AG20443 (cell line): ENCODE measurements around the gene MTCH1.

Source experiments
- DNase-seq: peaks from one replicate; pipeline ENCODE4 v3.0.0; 2012; ENCODE audit warnings: low spot score, mixed read lengths

MTCH1 gene

GRCh38 chr6:37017606-37018197 is 31.7 kb upstream of the MTCH1 start:
- DNase-seq, result no peak

GRCh38 chr6:37016995-37017394 is 31.0 kb upstream of the MTCH1 start:
- DNase-seq, result no peak

DNA sequence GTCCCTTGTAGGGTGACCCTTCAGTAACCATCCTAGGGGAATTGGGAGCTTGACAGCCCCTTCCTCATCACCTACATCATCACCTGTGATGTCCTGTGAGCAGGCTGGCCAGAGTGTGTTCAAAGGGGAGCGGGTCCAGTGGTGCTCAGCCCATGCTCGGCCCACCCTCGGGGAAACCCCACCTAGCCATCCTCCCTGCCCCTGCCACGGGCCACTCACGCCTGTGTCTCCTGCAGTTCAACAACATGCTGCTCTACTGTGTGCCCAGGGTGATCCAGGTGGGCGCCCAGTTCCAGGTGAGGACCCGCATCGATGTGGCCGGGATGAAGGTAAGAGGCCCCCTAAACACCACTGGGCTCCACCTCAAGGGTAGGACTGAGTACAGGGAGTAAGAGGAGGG is 29.5 kb upstream of the MTCH1 start:
- no peak for DNase-seq

GRCh38 chr6:37014667-37015066 is 28.7 kb upstream of the MTCH1 start:
- no peak for DNase-seq

DNA sequence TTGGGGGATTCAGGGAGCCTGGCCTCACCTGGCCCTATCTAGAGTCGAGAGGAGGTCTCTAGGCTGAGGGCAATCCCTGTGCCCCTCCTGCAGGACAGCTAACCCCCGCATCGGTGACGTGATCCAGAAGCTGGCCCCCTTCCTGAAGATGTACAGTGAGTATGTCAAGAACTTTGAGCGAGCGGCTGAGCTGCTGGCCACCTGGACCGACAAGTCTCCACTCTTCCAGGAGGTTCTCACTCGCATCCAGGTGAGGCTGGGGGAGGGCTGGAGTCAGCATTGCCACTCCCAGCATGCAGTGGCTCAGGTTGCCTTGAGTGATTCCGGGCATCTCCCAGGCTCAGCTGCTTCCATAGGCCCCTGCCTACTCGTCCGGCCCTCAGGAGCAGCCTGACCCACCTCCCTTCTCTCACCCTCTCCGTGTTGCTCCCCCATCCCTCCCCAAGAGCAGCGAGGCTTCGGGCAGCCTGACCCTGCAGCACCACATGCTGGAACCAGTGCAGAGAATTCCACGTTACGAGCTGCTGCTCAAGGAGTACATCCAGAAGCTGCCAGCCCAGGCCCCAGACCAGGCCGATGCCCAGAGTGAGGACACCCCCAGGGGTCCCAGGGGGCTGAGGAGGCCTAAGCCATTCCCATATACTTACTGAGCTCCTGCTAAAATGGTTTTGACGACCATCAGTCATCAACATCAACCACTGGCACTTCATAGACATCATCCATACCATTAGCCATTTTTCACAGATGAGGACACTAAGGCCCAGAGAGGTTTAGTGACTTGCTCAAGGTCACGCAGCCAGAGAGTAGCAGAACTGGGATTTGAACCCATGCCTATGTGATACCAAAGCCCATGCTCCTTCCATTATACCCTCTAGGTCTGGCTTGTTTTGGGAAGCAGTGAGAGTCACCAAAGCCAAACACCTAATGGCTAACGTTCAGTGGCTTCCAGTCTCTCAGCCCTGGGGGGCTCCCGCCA is 27.8 kb upstream of the MTCH1 start:
- no peak for DNase-seq

GRCh38 chr6:37011656-37012378 is 25.8 kb upstream of the MTCH1 start:
- peak; percentile 73 for DNase-seq

DNA sequence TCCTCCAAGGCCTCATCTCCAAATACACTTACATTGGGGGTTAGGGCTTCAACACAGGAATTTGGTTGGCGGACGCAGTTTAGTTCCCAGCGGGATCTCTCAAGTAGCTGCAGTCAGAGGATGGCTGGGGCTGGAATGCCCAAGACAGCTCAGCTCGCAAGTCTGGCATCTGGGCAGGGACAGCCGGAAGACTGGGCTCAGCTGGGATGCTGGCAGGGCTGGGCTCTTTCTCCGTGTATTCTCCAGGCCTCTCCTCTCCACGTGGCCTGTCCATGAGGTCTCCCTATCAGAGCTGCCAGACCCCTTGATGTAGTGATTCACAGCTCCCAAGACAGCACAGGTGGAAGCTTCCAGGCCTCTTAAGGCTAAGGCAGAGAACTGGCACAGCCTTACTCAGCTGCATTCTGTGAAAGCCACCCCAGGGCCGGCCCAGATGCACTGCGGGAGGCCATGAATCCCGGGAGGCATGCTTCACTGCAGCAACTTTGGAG is 24.5 kb upstream of the MTCH1 start:
- no peak for DNase-seq

- DNase-seq, result no peak
Observed at GRCh38 chr6:37008484-37009465, 22.8 kb upstream of the MTCH1 start.

DNA sequence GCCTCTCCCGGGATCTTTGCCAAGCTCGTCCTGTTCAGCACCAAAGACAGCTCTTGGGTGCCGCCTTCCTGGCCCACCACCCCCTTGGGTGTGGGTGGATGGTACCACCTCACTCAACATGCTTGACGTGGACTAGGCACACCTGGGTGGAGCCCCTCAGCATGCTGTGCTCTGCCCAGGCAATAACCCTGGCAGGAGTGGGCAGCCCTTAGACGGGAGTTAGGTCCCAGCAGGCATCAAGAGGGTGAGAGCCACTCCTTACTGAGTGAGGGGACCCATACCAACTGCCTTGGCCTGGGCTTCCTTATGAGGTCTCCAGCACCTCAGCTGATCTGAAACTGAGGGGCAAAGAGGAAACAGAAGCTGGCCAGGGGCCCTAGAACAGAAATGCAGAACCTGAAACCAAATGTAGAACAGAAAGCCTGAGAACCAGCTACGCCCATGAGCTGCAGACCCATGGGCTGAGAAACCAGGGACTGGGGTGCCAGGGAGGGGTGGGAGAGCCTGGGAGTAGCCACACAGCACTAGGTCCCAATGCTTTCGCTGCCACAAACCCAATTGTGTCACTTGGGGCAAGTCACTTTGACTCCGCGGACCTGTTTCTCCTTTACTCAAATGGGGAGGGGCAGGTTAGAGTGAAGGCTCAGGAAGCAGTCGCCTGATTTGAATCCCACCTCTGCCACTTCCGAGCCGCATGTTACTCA is 21.5 kb upstream of the MTCH1 start:
- DNase-seq, result no peak

- DNase-seq, result peak; percentile 67
Observed at GRCh38 chr6:37006793-37007339, 20.9 kb upstream of the MTCH1 start.

- no peak for DNase-seq
Observed at GRCh38 chr6:37005827-37006567, 20.0 kb upstream of the MTCH1 start.

DNA sequence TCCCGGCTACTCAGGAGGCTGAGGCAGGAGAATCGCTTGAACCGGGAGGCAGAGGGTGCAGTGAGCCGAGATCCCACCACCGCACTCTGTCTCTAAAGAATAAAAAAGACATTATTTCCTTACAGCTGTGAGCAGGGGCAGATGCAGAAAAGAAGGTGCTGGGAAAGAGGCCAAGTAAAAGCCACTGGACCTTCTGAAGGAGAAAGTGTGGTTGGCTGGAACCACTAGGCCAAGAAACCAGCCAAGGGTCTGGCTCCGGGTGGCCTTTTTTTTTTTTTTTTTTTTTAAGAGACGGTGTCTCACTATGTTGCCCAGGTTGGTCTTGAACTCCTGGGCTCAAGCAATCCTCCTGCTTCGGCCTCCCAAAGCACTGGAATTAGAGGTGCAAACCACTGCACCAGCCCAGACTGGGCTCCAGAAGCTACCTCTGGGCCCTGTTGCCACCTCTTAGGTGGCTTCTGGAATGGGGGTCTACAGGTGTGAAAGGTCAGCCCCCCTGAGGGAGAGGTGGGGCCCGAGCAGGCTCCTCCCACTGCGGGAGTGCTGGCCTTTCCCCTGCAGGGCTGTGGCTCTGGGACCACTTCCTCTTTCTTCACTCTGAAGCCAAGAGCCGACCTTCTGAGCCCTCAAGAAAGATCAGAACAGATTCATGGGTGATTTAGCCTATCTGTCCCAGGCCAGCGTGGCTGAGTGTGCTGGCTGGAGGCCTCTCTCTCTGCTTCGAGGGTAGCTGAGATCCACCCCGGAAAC is 19.2 kb upstream of the MTCH1 start, which contains the start of gene FGD2:
FGD2 (plus strand) TSS at position 595 of the 750 bp plus-strand sequence. CDS start 163 bp downstream, outside the sequence.
- no peak for DNase-seq

DNA sequence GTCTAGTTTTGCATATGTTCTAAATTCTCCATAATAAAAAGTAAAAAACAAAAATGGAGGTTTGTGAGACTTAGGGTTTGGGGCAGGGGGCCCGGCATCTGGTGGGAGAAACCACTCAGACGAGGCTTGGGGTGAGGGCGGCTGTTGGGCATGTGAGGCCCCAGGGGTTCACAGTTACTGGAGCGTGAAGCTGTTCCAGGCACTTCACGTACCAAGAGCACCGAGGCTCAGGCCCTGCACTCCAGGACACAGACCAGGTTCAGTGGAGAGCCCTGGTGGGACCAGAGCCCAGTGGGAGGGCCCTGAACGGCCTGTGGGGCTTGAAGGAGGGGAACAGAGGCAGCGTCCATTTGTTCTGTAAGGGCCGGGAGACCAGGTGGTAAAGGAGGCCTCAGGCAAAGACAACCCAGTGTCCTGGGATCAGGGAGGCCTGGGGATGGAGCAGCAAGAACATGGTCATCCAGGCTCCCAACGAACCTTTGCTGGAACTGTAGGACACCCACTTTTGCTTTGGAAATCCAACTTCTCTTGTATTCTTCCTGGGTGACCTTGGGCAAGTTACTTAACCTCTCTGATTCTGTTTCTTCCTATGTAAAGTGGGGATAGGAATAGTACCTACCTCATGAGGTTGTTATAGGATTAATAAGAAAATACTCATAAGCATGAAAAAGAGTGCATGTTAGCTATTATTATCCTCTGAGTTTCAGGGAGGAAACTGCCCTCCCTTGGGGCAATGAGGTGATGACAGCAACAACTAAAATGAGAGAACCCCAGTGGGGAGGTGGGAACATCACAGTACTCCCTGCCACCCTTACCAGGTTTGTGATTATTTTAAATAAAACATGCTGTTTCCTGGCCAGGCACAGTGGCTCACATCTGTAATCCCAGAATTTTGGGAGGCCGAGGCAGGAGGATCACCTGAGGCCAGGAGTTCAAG is 18.3 kb upstream of the MTCH1 start:
- DNase-seq, result no peak

DNA sequence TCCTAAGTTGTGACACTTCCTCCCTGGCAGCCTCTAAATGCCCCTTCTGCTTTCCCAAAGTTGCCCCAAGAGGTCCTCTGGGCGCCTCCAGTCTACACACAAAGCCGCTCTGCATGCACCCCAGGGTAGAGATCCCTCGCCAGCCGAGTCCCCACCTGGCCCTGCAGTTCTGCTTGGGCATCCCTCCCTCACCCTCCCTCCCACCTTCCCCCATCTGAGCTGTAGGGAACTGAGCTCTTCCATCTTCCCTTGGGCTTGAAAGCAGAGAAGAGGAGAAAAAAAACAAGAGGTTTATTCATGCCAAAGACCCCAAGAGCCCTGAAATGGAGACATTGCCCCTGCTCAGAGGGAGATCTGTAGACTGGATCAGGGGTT is 13.7 kb upstream of the MTCH1 start:
- no peak for DNase-seq

DNA sequence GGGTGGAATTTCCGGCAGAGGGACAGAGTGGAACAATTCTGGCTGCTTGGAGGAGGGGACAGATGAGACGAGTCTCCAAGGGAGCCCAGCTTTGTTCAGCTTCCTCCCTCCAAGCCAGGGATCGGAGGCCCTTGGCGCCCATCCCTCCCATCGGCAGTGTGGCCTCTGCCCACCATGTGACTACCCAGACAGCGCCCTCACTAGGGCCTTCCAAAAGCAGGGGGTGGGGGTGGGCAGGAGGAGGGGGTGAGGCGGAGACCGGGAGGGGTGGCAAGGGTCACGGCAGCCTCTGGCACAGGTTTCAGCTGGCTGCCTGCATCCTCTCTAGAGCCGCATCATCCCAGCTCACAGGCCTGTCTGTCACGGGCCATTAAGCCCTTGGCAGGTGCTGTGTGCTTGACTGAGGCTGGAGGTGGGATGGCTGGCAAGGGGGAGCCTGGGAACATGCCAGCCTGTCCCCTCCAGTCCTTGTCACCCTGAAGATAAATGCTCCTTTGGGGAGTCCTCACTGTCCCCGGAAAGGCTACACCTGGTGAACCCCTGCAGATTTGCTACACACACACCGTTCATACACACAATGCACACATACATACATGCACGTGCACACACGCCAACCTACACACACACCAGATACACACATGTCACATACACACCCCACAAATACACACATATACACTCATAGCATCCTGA is 13.2 kb upstream of the MTCH1 start:
- DNase-seq, result no peak

DNA sequence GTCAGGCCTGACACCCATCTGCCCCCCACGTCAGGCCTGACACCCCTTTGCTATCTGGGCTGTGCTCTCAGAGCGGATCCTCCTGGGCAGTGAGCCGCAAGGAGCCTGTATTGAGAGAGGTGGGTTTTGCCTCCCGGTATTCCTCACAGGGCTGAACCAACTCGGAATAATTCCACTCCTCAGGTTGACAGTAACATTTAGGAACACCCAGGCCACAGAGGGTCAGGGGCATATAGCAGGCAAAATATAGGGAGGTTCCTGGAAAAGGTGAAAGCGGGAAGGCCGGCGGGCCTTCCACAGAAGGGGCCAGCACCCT is 12.7 kb upstream of the MTCH1 start:
- DNase-seq, result no peak
